ENCODE data around the gene NUDT14.

The NUDT14 gene

DNA sequence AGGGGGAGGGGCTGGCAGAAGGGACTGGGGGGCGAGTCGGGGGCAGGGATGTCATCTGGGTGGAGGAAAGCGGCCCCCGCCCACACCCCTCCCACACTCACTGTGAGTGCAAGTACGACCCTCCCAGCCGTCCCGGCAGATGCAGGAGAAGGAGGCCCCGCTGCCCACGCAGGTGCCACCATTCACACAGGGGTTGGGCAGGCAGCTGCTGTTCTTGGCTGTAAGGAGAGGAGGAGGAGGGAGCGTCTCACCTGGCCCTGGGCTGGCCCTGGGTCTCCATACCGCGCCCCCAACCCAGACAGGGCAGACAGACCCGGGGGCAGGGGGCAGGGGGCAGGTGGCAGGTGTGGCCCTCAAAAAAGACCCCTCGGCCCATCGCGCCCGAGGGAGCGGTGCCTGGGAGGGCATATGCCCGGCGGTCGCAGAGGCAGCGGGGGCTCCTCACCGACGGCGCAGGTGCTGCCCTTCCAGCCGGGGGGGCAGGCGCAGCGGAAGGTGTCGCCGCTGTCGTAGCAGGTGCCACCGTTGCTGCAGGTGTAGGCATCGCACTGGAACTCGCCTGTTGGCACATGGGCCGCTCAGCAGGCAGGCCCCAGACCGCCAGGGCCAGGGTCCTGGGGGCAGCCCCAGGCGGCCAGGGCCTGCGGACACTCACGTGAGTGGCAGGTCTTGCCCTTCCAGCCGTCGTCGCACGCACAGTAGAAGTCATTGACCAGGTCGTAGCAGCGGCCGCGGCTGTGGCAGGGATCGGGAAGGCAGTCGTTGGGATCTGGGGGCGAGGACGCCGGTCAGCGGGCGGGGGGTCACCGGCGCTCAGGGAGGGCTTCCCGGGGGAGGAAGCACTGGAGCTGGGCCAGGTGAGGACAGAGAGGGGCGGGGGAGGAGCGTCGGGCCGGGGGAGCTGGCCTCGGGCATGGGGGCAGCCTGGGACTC lies 33.2 kb downstream of the NUDT14 start:
- no peak overlapping the region for H3K4me3 ChIP-seq (ENCODE audit: low read depth, low read length)
- TF ChIP-seq, protein P1, sequence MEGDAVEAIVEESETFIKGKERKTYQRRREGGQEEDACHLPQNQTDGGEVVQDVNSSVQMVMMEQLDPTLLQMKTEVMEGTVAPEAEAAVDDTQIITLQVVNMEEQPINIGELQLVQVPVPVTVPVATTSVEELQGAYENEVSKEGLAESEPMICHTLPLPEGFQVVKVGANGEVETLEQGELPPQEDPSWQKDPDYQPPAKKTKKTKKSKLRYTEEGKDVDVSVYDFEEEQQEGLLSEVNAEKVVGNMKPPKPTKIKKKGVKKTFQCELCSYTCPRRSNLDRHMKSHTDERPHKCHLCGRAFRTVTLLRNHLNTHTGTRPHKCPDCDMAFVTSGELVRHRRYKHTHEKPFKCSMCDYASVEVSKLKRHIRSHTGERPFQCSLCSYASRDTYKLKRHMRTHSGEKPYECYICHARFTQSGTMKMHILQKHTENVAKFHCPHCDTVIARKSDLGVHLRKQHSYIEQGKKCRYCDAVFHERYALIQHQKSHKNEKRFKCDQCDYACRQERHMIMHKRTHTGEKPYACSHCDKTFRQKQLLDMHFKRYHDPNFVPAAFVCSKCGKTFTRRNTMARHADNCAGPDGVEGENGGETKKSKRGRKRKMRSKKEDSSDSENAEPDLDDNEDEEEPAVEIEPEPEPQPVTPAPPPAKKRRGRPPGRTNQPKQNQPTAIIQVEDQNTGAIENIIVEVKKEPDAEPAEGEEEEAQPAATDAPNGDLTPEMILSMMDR (IDR thresholded peaks at IDR 0.05; ENCODE audit: insufficient read depth, low read depth, low read length, missing control alignments) = no peak
- DNase-seq (ENCODE audit: low read depth) = no peak

DNA sequence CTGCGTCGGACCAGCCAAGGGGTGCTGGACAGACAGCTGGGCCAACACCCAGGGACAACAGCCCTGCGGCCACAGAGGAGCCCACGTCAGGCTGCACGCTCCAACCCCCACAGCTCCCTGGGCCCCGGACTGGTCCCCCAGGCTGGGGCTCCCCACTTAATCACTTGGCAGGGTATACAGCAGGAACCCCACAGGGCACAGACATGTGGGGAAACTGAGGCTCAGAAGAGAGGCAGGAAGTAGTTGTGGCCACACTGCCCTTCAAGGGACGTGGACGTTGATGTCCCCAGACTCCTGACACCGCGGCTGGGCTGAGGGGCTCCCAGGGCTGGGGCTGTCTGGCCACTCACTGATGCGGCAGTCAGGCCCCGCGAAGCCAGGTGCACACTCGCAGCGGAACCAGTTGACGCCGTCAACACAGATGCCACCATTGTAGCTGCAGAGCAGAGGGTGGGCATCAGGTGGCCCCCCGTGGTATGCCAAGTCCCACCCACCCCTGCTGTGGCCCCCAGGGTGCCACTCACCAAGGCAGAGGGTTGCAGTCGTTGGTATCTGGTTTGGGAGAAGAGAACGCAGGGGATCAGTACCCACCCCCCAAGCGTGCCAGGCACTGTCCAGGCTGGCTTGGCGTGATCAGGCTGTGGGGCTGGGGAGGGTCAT lies 34.0 kb downstream of the NUDT14 start:
- TF ChIP-seq, protein P1 (IDR thresholded peaks at IDR 0.05; ENCODE audit: insufficient read depth, low read depth, low read length, missing control alignments) = no peak
- no peak overlapping the region for H3K4me3 ChIP-seq (ENCODE audit: low read depth, low read length)
- no peak for DNase-seq (ENCODE audit: low read depth)

DNA sequence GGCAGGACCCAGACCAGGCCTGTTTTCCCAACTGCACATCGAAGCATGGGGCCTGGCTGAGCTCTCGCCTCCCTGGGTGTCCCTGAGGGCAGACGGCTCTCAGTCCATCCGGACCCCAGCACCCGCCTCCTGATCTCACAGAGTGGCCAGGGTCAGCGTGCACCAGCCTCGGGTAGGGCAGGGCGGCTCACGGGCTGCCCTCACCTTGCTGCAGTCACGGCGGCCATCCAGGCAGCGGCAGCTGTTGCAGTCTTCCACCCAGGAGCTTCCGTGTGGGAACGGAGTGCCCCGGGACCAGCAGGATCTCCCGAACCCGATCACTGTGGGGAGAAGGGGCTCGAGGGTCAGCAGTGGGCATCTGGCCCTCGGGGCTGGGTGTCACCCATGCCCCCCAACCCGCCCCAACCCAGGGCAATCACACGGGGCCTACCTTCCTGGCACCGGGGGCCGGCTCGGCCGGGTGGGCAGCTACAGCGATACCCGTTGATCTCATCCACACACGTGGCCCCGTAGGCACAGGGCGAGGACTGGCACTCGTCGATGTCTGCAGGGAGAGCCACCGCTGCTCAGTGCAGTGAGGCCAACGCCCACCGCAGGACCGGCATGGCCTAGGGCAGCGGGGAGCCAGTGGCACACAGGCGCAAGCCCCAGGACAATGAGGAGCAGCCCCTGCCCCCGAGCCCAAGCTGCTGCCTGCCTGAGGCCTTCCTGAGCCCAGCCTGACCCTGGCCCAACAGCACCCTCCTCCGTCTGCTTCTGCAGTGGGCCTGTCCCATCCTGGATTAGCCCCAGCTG lies 34.7 kb downstream of the NUDT14 start:
- no peak for DNase-seq (ENCODE audit: low read depth)
- no peak overlapping the region for H3K4me3 ChIP-seq (ENCODE audit: low read depth, low read length)
- TF ChIP-seq, protein P1 (IDR thresholded peaks at IDR 0.05; ENCODE audit: insufficient read depth, low read depth, low read length, missing control alignments) = peak; percentile 8

DNA sequence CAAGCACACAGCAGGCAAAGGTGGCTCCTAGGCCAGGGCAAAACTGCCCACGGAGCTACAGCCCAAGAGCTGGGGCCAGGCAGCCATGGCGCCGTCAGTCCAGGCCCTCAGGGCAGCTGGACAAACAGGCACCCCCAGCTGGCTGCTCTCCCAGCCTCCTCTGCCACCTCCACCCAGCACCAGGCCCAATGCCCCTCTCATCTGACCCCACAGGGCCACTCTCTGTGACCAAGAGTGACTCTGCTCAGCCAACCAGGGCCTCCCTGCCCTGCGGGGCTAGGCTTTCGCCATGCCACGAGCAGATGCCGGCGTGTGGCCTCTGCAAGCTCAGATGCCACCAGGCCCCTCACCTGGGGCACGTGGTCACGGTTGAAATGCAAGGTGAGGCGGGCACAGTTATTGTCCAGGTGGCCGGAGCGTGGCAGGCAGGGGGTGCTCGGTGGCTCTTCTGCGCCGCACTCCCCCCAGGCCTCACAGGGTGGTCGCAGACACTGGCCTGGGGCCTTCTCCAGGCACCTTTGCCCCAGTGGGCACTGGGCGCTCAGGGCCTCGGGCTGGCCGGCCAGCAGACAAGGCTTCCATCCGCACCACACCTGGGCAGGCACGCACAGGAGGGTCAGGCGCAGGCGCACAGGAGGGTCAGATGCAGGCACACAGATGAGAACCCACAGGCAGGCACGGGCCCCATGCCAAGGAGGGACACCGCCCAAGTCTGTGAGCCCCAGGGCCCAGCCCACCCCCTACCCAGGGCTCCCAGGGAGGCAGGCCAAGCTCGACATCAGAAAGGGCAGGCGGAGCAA lies 35.5 kb downstream of the NUDT14 start:
- no peak for DNase-seq (ENCODE audit: low read depth)
- no peak overlapping the region for H3K4me3 ChIP-seq (ENCODE audit: low read depth, low read length)
- TF ChIP-seq, protein P1 (IDR thresholded peaks at IDR 0.05; ENCODE audit: insufficient read depth, low read depth, low read length, missing control alignments) = no peak

DNA sequence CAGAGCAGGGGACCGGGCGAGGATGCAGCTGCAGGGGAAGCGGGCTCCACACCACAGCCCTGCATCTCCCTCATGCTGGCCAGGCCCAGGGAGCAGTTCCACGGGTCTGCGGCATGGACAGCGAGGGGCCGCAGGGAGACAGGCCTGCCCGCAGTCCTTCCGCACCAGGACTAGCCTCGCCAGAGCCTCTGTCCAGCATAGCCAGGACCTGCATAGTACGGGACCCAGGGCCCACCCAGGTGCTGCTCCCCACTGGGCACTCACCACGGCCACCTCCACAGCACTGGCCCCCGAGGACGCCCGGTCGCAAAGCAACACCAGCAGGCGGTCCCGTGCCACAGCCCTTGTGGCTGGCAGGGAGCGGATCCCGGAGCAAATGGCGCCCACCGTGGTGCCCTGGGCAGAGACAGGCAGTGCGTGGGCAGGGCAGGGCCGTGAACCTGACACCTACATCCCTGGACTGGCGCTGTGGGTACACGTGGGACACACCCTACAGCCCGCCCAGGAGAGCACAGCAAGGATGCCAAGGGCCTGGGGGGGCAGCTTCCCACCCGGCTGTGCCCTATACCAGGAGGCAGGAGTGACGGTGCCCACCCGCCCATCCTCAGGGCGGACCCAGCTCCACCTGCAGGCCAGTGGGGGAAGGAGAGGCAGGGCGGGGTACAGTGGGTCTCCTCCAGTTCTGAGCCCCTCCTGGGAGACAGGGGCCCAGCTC lies 36.3 kb downstream of the NUDT14 start:
- TF ChIP-seq, protein P1 (IDR thresholded peaks at IDR 0.05; ENCODE audit: insufficient read depth, low read depth, low read length, missing control alignments) = no peak
- no peak for DNase-seq (ENCODE audit: low read depth)
- no peak overlapping the region for H3K4me3 ChIP-seq (ENCODE audit: low read depth, low read length)
